ENCODE measurements around the gene IQSEC1. TPM values are rescaled to one million over a fixed set of nuclear protein-coding genes. Genes with fewer than 3 reads are reported as not detected.

The IQSEC1 gene
- total and polyA plus RNA-seq, 9 of the 15 experiments (the other 6 are each of a cell fraction or from before 2014, with no cell fraction given), result 0.56 to 39.0 (median 6.8) TPM

DNA sequence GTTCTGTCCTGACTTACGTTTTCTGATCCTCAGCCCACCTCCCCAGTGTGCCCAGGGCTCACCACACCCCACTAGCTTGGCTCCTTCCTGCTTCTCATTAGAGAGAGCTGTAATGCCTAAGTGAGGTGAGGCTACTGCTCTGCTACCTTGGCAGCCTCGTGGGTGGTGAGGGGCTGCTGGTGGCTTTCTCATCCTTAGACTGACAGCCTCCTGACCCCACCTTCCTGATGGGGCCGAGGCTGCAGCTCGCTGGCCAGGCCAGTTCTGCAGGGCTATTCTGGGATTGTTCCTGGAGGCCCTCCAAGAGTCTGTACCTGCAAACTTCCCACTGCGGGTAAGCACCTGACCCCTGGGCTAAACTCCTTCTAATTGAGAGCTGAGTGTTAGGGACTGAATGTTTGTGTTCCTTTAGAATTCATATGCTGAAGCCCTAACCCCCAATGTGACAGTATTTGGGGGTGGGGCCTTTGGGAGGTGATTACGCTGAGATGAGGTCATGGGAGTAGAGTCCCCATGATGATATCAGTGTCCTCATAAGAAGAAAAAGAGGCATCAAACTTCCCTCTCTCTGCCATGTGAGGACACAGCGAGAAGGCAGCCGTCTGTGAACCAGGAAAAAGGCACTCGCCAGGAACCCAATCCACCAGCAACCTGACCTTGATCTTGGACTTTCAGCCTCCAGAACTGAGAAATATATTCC is 38.1 kb upstream of the IQSEC1 start:
- Histone ChIP-seq H3K9ac (ENCODE audit: insufficient read depth in 1 of 2, low read depth in 2 of 2, low read length in 2 of 2) (no peak overlapping the region), H3K4me2 (ENCODE audit: insufficient read depth, low read length) (no peak overlapping the region), H3K27ac (ENCODE audit: extremely low read depth, low read depth, low read length) (no peak overlapping the region), H3K27me3 (ENCODE audit: control insufficient read depth in 2 of 2, insufficient read depth in 2 of 2, low read length in 2 of 2) (peaks cover 56 to 89% of the 10 kb centered on the region in 2 experiments), H3K9me3 (replicated peaks; ENCODE audit: control insufficient read depth, insufficient read depth, low read depth, low read length) (no peaks in the 10 kb centered on the region; the same call in 1 of the 2 replicates), H4K20me1 (replicated peaks; ENCODE audit: control insufficient read depth, insufficient read depth, low read length) (peaks cover 11% of the 10 kb centered on the region), H3K9me1 (ENCODE audit: control insufficient read depth, insufficient read depth, low read length) (no peaks in the 10 kb centered on the region), H3K4me1 (replicated peaks in 1 of 2; ENCODE audit: control insufficient read depth in 2 of 2, insufficient read depth in 2 of 2, low read length in 2 of 2) (peaks cover 0 to 8% of the 10 kb centered on the region in 2 experiments; a peak in 1 of 5 replicates), H2AFZ (ENCODE audit: low read depth, low read length) (no peak overlapping the region), H3K79me2 (ENCODE audit: control insufficient read depth, insufficient read depth, low read length) (no peaks in the 10 kb centered on the region), H3K36me3 (ENCODE audit: control insufficient read depth, insufficient read depth, low read length) (no peaks in the 10 kb centered on the region), H3K4me3 (no peak overlapping the region)
- DNase-seq (ENCODE audit: extremely low read depth in 1 of 4, low spot score in 3 of 4) (no peak), ATAC-seq (no peak; the same call in 2 of the 3 replicates), FAIRE-seq (no peak)
- 1% methylated on average over 8 of the region's 9 CpGs for WGBS (ENCODE audit: insufficient coverage, low coverage, missing lambda C conversion rate)
- ChIA-PET POLR2A (interaction anchor here (0.6 to 1.1 kb wide), 2 partner anchors 11 to 16 kb away, joined by 3 to 5 read pairs; no protein-coding TSS in a partner anchor), CTCF (ENCODE audit: low intra/inter-chr PET ratio) (no interaction called here)
- intact Hi-C loops (cut with micrococcal nuclease) (no loop called here), in situ Hi-C loops (cut with MboI) (no loop called here)
- no TSS peak for BruUV-seq (replicated peaks)
- TF ChIP-seq MAFF (IDR thresholded peaks at IDR 0.05; ENCODE audit: low read length) (no peak), HSF4 (CRISPR knock-in tag; IDR thresholded peaks at IDR 0.05; ENCODE audit: borderline replicate concordance) (no peak), LEF1 (IDR thresholded peaks at IDR 0.05) (no peak), ZNF707 (CRISPR knock-in tag; conservative IDR thresholded peaks at IDR 0.05) (no peak), ZNF589 (CRISPR knock-in tag; IDR thresholded peaks at IDR 0.05; ENCODE audit: low read depth) (no peak), TGIF2 (CRISPR knock-in tag; IDR thresholded peaks at IDR 0.05) (no peak), PHF20 (IDR thresholded peaks at IDR 0.05; ENCODE audit: partially characterized antibody) (no peak), ZNF445 (CRISPR knock-in tag; IDR thresholded peaks at IDR 0.05; ENCODE audit: low read depth) (no peak), NCOA2 (IDR thresholded peaks at IDR 0.05; ENCODE audit: partially characterized antibody in 2 of 2) (no peak), FOXA3 (CRISPR knock-in tag; conservative IDR thresholded peaks at IDR 0.05 in 1 of 2, IDR thresholded peaks at IDR 0.05 in 1 of 2) (no peak)
- TF ChIP-seq, protein P1, sequence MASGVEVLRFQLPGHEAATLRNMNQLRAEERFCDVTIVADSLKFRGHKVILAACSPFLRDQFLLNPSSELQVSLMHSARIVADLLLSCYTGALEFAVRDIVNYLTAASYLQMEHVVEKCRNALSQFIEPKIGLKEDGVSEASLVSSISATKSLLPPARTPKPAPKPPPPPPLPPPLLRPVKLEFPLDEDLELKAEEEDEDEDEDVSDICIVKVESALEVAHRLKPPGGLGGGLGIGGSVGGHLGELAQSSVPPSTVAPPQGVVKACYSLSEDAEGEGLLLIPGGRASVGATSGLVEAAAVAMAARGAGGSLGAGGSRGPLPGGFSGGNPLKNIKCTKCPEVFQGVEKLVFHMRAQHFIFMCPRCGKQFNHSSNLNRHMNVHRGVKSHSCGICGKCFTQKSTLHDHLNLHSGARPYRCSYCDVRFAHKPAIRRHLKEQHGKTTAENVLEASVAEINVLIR (CRISPR knock-in tag; IDR thresholded peaks at IDR 0.05), result no peak
- TF ChIP-seq, protein P2, sequence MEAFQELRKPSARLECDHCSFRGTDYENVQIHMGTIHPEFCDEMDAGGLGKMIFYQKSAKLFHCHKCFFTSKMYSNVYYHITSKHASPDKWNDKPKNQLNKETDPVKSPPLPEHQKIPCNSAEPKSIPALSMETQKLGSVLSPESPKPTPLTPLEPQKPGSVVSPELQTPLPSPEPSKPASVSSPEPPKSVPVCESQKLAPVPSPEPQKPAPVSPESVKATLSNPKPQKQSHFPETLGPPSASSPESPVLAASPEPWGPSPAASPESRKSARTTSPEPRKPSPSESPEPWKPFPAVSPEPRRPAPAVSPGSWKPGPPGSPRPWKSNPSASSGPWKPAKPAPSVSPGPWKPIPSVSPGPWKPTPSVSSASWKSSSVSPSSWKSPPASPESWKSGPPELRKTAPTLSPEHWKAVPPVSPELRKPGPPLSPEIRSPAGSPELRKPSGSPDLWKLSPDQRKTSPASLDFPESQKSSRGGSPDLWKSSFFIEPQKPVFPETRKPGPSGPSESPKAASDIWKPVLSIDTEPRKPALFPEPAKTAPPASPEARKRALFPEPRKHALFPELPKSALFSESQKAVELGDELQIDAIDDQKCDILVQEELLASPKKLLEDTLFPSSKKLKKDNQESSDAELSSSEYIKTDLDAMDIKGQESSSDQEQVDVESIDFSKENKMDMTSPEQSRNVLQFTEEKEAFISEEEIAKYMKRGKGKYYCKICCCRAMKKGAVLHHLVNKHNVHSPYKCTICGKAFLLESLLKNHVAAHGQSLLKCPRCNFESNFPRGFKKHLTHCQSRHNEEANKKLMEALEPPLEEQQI (IDR thresholded peaks at IDR 0.05), result no peak
- TF ChIP-seq, protein P3, sequence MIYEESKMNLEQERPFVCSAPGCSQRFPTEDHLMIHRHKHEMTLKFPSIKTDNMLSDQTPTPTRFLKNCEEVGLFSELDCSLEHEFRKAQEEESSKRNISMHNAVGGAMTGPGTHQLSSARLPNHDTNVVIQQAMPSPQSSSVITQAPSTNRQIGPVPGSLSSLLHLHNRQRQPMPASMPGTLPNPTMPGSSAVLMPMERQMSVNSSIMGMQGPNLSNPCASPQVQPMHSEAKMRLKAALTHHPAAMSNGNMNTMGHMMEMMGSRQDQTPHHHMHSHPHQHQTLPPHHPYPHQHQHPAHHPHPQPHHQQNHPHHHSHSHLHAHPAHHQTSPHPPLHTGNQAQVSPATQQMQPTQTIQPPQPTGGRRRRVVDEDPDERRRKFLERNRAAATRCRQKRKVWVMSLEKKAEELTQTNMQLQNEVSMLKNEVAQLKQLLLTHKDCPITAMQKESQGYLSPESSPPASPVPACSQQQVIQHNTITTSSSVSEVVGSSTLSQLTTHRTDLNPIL (CRISPR knock-in tag; IDR thresholded peaks at IDR 0.05), result no peak
- TF ChIP-seq, protein P4, sequence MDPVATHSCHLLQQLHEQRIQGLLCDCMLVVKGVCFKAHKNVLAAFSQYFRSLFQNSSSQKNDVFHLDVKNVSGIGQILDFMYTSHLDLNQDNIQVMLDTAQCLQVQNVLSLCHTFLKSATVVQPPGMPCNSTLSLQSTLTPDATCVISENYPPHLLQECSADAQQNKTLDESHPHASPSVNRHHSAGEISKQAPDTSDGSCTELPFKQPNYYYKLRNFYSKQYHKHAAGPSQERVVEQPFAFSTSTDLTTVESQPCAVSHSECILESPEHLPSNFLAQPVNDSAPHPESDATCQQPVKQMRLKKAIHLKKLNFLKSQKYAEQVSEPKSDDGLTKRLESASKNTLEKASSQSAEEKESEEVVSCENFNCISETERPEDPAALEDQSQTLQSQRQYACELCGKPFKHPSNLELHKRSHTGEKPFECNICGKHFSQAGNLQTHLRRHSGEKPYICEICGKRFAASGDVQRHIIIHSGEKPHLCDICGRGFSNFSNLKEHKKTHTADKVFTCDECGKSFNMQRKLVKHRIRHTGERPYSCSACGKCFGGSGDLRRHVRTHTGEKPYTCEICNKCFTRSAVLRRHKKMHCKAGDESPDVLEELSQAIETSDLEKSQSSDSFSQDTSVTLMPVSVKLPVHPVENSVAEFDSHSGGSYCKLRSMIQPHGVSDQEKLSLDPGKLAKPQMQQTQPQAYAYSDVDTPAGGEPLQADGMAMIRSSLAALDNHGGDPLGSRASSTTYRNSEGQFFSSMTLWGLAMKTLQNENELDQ (CRISPR knock-in tag; IDR thresholded peaks at IDR 0.05; ENCODE audit: borderline replicate concordance), result no peak
